Body of pancreas (tissue), 4 donors: ENCODE results near the gene PDE4D.

Experiments
- CTCF ChIP-seq, 7 experiments: fragments of 450-650 bp in 4 of 7; fragments of 200-600 bp in 3 of 7; sonication (generic) in 3 of 7; IDR thresholded peaks; one replicate each; pipeline ENCODE4 v1.5.1; 2016 to 2019; ENCODE audit warnings: antibody characterized with exemption in 7 of 7
- POLR2A ChIP-seq, 3 donors: fragments of 450-650 bp; IDR thresholded peaks; one replicate each; pipeline ENCODE4 v1.6.1; 2016; ENCODE audit warnings: antibody characterized with exemption in 3 of 3, mild to moderate bottlenecking in 2 of 3

GRCh38 chr5:59286510-59286909 lies 607.0 kb downstream of the PDE4D start:
- TF ChIP-seq CTCF (IDR thresholded peaks at IDR 0.05) (no peak), POLR2A (IDR thresholded peaks at IDR 0.05) (no peak)
